Globus pallidus (tissue), 1 donor: ENCODE data around the gene LENG1.

Experiments used
- DNase-seq: peaks from one replicate; pipeline ENCODE4 v3.0.0-alpha.2; 2015; ENCODE audit warnings: low spot score

LENG1 gene

DNA sequence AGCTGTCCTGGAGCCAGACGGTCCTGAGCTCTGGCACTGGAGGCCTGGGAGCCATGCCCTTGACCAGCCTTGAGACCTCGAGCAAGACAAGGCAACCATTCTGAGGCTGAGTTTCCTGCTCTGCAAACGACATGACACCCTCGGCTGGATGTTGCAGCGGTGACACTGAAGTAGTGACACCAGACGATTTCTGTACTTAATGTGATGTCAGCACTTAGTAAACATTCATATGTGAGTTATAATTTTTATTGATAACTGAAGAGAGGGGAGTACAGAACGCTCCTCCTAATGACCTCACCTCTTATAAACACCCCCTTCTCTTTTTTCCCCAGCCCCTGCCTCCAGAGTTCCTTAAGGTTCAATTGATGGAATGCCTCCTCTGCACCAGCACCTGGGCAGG is 51.0 kb downstream of the LENG1 start:
- no peak for DNase-seq

DNA sequence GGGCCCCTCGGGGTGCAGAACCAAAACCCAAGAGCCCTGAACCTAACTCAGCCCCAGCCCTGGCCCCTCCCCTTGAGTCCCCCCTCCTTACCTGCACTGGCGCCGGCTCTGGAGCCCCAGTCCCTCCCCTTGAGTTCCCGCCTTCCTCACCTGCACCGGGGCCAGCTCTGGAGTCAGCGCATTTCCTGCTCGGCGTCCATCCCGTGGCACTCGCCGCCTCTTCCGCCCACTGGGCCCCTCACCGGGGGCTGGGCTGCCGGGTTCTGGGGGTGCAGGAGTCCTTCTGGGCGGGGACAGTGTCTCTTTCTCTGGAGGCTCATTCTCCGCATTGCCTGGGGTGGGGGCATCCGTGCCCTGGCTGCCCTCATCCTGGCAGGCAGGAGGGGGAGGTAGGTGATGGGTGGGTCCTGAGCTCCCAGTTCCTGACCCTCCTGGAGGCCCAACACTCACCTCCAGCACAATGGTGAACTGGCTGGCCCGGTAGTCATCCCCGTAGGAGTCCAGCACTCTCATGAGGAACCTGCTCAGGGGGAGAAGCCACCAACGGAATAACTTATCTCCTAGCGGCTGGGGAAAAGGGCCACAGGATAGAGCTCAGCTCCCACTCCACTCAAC is 51.5 kb downstream of the LENG1 start:
- DNase-seq: no peak

DNA sequence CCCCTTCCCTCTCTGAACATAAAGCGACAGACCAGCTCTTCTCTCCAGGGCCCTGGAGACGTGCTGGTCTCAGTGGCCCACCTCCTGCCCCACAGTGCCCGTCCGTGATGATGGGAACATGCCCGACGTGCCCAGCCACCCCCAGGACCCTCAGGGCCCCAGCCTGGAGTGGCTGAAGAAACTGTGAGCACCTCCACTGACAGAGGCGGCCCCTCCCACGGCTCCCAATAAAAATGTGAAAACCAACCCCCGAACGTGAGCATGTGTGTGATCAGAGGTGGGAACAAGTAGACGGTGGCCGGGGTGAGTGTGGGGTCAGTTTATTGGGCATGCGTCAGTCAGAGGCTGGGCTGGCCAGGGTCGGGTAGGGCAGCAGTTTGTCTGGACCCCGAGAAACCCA is 52.8 kb downstream of the LENG1 start:
- DNase-seq: no peak

DNA sequence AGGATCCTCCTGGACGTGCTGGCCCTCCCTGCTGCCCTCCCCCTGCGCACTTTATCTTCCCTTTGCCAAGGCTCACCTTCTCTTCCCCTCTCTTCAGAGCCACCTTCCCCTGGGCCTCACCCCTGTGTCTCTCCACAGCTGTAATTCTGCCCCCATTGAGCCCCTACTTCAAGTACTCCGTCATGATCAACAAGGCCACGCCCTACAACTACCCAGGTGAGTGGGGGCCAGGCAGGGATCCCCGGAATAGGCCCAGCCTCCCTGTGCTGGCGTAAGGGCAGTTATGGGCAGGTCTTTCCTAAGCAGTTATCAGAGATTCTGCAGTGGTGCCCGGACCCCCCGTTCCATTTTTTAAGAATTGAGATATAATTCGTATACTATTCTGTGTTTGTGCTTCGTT is 53.7 kb downstream of the LENG1 start:
- no peak for DNase-seq
